Midbrain (tissue), 1 donor: ENCODE results near the gene PAK6.

Source experiments
- DNase-seq: peaks from one replicate; lab custom pipeline; 2025; lab: John Stamatoyannopoulos, UW

Gene PAK6

DNA sequence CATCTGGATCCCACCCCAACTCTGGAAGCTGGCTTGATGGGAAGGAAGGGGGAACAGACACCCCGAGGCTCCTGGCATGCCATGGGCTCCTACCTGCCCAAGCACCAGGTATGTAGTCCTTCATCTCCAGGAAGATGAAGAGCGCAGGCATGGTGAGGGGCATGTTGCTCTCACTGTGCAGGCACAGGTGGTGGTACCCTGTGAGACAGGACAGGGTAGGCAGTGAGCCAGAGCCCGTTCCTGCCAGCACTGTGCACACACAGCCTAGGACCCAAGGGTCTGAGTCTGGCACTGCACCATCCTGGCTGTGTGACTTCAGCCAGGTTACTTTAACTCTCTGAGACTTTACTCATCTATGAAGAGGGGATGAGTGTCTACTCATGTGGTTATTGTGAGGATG lies 53.4 kb downstream of the PAK6 start:
- DNase-seq: no peak

DNA sequence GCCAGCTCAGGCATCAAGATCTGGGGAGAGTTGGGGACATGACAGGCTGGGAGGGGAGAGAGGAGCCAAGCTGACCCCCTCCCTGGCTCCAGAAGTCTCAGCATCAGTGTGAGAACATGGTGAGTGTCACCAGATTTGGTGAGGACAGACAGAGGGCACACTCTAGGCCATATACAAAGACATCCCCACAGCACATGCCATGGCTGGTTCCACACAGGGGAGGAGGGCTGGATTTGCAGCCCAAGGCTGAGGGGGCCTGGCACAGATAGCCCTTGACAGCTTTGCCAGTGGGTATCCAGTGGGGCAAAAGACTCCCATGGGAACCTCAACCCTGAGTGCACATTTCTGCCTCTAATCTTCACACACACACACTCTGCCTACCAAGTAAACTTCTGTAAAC lies 54.1 kb downstream of the PAK6 start:
- no peak for DNase-seq

DNA sequence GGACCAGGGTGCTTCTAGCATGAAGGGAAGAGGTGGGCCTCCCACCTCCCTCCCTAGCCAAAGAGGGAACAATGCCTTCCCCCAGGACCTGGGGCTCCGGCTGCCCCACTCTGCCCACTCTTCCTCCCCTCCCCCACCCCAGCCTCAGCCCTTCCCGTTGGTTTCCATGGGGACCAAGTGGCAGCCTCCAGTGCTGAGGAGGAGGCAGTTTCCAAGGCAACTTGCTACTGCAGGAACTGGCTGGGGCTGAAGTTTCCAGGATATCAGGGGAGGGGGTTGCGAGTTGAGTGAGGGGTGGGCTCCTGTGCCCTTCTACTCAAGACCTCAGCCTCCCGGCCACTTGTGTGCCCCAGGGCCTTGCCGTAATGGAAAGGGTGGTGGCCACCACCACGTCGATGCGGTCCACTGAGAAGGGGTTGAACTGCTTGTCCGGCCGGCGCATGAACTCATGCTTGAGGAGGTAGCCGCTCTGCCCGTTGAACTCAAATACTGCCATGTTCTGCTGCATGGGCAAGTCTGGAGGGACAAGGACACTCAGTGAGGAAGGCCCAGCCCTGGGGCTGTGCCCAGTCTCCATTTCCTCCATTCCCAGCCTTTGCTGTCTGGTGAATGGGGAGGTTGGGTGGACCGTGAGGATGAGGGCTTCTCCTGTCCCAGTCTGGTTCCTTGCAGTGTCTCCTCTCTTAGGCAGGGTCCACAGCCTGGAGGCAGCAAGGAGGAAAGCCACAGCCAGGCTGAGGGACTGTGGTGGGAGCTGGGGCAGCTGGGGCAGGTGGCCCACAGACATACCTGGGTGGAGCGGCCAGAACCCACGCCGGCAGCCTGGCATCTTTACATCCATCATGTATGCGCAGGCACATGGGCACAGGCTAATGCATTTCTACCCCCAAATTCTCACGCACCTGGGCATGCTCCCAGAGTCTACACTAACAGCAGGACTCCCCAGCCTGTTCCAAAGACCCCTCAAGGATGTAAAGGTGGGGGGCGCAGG lies 55.3 kb downstream of the PAK6 start:
- no peak for DNase-seq

DNA sequence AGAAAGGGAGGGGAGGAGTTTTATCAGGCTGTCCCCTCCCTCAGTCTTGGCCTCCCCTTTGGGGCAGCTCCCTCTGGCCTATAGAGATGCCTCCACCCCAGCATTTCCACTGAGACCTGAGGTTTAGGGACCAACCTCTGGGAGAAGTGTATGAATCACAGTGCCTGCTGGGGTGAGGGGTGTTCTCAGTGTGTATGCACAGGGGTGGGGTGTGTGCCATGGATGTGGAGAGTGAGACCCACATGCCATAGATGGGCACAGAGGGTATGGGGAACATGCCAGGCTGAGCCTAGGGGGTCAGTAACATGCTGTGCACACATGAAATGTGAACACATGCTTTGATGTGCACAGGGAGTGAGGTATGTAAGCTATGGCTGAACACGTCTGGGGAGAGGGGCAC lies 56.4 kb downstream of the PAK6 start:
- DNase-seq: no peak

DNA sequence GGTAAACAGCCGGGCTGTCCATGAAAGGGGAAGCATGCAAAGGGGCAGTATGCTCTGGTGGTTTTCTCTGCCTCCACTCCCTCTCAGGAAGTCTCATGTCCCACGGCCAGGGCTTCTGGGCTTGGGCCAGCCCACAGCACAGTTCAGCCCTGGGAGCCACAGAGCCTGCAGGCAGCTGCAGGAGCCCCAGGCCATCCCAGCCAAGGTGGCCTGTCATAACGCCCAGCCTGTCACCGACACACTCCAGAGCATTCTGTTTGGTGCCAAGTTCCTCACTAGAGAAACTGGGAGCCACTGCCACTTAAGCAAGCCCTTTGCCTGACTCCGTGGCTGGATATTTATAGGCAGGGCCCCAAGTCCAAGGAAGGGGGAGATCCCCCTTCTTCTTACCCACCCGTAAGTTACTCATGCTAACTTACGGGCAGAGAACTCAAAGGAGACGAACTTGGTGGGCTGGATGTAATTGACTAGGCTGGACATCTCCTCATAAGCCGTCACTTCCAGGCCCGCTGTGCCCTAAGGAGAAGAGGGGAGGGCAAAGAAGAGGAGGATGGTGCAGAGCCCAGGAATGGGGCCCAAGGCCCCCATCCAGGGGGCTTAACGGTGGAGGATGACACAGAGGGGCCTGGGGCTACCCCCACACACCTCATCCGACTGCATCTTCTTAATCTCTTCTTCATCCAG lies 57.2 kb downstream of the PAK6 start:
- no peak for DNase-seq

DNA sequence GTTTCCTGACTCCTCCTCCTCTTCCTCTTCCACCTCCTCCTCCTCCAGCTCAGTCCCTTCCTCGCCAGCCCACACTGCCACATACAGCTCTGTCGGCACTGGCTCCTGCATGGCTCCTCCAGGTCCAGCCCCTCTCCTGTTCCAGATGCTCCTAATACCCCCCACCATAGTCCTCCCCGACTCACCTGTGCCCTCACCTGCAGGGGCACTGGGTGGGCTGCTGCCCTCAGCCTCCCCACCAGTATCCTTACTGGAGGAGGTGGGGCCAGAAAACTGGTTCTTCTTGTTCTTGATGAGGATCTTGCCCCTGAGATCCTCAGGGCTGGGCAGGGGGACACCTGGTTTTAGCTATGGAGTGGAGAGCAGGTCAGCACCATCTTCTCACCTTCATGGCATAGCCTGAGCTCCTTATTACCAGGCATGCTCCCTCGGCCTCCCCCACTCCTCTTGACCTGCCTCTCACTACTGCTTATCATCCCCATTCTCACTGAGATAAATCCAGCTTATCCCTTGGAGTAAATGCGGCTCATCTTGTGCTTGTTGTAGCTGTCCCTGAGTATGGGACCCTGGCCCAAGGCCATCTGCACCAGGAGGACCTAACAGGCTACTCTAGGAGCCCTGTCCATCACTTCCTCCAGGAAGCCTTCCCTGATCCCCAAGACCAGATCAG lies 57.8 kb downstream of the PAK6 start:
- no peak for DNase-seq

DNA sequence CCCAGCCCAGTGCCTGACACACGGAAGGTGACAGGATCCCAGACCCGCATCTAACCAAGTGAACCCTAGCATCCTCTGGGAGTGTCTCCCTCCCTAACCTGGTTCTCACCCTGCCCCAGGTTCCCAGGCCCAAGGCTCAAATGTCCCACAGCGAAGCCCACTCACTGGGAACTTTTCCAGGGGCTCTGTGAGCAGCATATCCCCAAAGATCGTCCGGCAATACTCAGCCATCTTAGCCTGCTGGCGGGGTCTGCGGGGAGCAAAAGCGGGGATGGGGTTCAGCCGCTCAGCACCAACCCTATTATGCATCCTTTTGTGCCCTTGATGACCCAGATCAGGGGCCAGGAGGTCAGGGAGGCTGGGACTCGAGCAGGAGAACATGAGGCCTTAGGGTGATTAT lies 58.5 kb downstream of the PAK6 start:
- DNase-seq: no peak

DNA sequence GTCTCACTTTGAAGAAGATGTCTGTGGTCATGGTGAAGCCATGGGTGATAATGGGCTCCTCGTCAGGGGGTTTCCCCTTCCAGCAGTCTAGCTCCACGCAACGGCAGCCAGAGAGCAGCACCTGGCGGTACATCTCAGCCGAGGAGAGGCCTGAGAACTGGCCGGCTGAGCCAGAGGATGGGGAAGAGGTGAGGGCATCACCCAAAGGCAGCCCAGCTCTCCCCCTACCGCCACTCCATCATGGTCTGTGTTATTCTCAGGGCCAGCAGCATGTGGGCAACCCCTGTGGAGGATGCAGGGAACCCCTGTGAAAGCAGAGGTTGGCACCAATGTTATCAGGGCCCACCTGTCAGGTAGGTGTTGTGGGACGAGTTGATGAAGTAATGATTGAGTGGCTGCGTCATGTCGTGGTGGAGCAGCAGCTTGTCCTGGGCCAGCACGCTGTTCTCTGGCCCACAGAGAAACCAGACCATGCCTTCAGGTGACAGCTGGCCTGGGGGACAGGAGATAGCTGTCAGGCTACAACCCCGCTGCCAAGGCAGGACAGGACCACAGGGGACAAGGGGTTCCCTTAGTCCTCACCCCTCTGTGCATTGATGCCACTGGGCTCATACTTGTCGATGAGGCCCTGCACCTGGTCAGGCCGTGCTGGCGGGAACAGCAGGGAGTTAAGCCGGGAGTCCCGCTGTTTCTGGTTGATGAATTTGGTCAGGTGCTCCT lies 59.5 kb downstream of the PAK6 start:
- no peak for DNase-seq

DNA sequence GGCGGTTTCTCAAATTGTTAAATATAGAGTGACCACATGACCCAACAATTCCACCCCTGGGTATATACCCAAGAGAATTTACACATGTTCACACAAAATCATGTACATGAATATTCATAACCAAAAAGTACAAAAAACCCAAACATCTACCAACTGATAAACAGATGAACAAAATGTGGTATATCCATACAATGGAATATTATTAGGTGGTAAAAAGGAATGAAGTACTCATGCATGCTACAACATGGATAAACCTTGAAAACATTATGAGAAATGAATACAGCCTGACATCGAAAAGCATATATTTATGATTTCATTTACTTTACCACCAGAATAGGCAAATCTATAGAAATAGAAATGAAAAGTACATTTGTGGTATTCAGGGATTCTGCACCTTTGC lies 61.5 kb downstream of the PAK6 start:
- no peak for DNase-seq

DNA sequence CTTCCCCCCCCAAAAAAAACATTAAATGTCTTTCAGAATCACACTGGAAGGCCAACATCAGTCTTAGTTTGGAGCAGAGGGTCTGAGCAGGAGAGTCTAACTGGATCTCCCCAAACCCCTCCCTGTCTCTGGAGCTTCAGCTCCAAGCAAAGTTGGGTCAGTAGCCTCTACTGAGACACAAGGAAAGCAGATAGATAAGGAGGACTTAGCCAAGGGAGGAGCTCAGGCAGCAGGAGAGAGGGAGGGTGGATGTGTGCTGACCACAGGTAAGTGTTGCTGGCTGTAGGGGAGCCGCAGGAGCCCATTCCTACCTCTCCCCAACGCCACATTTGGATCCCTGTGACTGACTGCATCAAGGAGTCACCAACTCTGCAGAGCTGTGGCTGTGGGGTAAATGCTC lies 61.9 kb downstream of the PAK6 start:
- DNase-seq: no peak

DNA sequence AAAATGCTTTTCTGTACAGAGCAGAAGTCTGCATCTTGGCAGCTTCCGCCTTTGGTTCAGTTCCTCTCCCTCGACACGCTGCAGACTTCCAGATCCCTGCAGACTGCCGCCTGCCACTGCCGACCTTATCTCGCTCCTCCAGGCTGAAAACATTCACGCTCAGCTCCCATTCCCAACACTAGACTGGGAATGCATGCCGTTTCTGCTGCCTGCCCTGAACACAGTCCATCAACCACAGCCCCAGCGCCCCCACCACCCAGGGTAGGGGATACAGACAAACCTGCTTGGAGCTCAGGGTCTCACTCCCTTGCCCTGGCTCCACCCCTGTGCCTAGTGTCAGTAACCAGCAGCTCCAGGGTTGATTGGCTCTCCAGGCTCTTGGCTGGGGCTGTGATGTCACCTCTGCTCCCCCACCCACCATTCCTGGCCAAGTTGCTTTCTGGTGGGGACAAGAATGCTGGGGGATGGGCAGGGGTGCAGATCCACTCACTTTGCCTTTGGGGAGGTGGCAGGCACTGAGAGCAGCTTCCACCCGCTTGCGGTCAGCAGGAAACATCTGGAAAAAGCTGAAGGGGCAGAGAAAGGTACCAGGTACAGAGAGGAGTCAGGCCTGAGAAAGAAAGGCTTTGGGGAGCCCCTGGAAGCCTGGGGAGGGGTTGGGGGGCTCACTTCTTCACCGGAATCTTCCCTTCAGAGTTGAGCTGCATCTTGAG lies 62.8 kb downstream of the PAK6 start:
- no peak for DNase-seq

DNA sequence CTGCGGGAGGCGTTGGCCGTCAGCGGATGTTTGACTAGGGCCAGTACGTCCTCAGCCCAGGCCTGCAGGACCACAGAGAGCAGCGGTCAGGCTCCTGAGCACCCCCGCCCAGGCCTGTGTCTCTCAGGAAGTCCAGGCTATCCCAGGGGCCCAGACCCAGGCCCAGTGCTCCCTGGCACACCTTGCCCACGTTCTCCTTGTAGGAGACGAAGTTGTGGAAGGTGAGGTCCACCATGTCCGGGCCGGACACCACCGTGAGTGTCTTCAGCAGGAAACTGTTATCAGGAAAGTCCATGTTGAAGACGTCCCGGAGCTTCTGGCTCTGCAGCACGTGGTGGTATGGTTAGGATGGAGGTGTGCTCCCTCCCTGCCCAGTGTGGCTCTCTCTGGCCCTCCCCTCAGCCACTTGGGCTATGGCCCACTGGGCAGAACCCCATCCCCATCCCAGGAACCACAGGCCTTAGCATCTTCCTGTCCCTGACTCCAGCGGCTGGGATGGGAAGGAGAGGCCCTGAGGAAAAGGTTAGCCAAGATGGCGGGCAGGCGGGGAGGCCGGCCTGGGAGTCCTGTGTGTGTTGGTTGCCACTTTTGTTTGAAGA lies 63.5 kb downstream of the PAK6 start:
- DNase-seq: no peak

DNA sequence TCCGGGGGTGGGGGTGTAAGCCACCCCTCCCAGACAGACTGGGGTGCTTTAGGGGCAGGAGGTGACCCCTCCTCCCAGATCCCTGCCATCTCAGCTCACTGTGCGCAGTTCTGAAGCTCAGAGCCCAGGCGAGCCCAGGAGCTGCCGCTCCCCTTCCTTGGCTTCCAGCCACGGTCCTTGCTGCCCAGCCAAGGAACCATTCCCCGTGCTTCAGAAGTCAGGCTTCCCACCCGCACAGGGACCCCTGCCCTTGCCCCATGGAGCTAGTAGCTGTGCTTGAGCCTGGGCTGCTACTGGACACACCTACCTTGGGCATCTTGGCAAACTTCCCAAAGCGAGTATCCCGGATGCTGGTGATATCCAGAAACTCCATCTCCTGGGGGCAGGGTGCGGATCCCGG lies 64.1 kb downstream of the PAK6 start:
- no peak for DNase-seq

DNA sequence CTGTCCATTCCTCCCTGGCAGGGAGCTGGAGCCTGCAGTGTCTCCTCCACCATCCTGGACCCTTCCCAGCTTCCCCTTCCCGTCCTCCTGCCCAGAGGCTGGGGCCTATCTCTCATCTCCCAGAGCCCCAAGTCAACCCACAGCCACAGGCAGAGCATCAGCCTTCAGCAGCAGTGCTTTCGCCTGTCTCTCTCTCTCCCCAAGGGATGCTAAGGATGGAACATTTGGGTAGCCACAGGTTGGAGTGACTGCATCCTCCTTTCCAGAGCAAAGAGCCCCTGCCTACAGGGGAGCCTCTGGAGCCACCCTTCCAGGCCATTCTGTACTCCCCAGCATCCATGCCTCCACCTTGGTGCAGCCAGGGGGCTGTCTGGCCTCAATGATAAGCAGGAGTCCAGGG lies 64.7 kb downstream of the PAK6 start:
- DNase-seq: no peak

DNA sequence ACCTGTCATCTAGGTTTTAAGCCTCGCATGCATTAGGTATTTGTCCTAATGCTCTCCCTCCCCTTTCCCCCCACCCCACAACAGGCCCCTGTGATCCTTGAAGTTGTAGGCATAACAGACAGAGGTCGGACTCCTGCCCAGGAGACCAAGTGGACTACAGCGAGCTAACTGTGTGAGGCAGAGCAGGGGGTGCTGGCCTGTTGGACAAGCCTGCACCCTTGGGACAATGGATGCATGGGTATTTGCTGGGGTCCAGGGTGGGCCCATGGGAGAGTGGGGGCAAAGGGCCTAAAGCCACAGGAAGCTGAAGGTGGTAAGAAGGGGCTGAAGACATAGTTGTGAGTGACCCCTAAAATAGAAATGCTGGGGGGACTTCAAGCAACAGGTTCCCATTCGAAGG lies 66.4 kb downstream of the PAK6 start:
- DNase-seq: no peak

DNA sequence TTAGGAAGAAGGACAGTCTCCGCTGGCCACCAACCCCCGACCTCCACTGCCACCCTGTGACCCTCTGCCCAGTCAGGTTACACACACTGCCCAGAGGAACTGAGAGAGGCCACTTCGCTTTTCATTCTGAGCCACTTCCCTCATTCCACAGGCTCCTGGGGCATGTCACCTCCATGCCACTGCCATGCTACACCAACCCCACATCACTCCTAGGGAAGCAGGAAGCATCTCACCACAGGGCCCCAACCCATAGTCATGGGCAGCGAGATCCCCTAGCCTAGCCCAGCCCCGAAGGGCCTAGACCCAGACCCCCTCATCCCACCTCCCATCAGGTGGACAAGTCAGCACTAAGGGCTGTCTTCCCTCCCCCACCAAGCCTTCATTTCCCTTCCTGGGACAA lies 67.5 kb downstream of the PAK6 start:
- no peak for DNase-seq

DNA sequence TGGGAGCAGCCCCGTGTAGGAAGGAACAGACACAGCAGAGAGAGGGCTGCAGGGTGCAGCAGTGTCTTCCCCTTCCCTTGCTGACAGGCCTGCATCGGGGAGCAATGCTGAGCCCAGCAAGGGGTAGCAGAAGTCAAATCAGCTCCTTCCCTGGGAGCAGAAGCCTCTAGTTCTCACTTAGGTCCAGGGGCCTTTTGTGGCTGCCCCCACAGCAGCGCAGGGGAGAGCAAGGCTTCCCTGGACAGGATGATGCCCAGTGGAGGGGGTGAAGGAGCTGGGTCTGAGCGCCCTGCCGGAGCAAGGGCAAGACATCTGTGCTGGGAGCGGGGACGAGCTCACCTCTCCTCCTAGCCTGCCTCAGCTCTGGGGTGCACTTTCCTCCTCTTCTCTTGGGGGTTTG lies 68.0 kb downstream of the PAK6 start:
- DNase-seq: no peak

DNA sequence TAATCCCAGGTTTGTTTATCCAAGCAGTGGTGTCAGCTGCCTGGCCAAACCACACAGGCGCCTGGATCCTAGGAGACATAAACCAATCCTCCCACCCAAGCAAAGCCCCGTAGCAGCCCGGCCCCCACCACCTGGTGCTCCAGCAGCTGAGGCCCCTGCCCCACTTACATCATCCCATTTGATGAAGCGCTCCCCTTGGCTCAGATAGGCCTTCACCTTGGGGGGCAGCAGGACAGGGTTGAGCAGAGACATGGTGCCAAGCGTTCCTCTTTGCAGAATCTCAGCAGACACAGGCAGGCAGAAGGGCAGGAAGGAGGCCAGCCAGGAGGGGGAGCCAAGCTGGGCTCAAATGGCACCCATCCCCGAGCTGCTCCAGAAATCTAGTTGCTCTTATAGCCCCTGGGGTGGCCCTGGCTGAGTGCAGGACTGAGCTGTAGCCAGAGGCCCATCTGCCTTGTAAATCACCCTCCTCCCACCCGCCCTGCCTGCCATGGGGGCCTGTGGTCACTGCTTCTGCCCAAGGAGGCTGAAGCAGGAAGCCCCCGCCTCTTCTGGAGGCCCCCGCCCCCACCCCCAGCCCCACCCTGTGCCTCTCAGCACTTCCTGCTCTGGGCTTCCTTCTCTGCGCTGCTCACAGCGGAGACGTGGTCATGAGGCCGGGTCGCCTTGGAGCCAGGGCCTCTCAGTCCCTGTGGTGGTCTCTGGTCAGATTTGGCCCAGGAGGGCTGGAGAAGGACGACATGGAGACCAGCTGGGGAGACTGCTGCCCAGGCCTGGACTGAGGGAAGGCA lies 68.8 kb downstream of the PAK6 start, which contains the start of gene PLCB2:
Gene PLCB2 (minus strand): TSS at position 515 of the 791 bp plus-strand sequence. CDS start 263 bp downstream, at position 252.
- DNase-seq: no peak

DNA sequence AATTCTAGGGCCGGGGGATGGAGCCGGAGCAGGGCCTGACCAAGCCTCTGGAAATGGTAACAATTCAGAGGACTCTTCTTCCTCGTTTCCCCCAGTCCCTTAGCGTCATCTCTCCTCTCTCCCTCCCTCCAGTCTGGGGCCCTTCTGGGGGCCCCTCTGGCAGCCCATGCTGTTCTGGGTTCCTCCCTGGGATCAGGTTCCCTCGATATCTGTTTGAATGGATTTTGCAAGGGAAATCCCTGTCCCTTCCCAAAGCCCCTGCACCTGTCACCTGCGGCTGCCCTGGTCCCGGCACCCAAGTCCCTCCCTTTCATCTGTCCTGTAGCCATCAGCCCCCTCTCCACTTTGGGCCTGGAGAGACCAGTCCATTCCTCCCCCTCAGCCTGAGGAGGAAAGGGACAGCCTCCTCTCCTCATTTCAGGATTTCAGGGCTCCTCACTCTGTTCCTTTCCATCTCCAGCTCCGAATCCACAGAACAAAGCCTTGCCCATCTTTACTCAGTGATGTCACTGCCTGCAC lies 70.5 kb downstream of the PAK6 start:
- DNase-seq: no peak
